ENCODE results near the gene TUBA8.

TUBA8 gene

DNA sequence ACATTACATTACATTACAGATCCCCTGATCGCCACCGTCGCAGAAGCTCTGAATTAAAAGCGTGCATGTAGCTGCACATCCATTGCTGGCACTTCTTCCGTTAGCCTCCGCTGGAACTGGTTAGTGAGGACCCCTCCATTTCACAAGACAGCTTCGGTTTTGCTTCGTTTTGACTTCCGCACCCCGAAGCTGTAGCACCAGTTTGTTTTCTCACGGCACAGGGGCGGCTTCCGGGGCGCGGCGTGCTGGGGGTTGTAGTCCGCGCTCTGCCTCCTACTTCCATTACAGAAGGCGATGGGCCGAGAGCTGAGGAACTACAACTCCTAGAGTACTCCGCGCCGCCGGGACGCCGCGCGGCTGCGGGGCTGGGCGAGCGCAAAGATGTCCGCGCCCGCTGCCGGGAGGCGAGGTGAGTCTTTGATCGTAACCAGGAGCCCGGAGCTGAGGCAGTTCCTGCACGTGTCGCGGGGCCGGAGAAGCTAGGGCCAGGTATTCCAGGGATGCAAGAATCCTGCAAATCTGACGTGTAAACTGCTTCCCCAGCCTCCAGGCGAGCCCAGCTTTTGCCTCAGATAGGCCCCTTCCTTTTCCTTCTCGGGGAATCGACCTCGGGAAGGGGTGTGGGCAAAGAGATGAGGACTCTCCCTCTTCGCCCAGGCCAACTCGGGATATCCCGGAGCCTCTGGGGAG lies 32.8 kb upstream of the TUBA8 start, which contains the start of gene PEX26:
PEX26 (plus strand) TSS at position 352 of the 690 bp plus-strand sequence. CDS start 387 bp downstream, outside the sequence.
- TF ChIP-seq ZC3H10 (CRISPR knock-in tag; IDR thresholded peaks at IDR 0.05), result no peak
- TF ChIP-seq ZFP3 (CRISPR knock-in tag; IDR thresholded peaks at IDR 0.05), result no peak
- TF ChIP-seq TOX (CRISPR knock-in tag; IDR thresholded peaks at IDR 0.05; ENCODE audit: borderline replicate concordance), result no peak
- TF ChIP-seq ZNF565 (CRISPR knock-in tag; conservative IDR thresholded peaks at IDR 0.05; ENCODE audit: low read depth), result no peak
- no peak for TF ChIP-seq OSR1 (CRISPR knock-in tag; IDR thresholded peaks at IDR 0.05)
- TF ChIP-seq, protein P1, sequence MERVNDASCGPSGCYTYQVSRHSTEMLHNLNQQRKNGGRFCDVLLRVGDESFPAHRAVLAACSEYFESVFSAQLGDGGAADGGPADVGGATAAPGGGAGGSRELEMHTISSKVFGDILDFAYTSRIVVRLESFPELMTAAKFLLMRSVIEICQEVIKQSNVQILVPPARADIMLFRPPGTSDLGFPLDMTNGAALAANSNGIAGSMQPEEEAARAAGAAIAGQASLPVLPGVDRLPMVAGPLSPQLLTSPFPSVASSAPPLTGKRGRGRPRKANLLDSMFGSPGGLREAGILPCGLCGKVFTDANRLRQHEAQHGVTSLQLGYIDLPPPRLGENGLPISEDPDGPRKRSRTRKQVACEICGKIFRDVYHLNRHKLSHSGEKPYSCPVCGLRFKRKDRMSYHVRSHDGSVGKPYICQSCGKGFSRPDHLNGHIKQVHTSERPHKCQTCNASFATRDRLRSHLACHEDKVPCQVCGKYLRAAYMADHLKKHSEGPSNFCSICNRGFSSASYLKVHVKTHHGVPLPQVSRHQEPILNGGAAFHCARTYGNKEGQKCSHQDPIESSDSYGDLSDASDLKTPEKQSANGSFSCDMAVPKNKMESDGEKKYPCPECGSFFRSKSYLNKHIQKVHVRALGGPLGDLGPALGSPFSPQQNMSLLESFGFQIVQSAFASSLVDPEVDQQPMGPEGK (CRISPR knock-in tag; IDR thresholded peaks at IDR 0.05; ENCODE audit: borderline replicate concordance), result no peak
- no peak for TF ChIP-seq PPARA (CRISPR knock-in tag; IDR thresholded peaks at IDR 0.05; ENCODE audit: borderline replicate concordance)
- TF ChIP-seq, protein P2, sequence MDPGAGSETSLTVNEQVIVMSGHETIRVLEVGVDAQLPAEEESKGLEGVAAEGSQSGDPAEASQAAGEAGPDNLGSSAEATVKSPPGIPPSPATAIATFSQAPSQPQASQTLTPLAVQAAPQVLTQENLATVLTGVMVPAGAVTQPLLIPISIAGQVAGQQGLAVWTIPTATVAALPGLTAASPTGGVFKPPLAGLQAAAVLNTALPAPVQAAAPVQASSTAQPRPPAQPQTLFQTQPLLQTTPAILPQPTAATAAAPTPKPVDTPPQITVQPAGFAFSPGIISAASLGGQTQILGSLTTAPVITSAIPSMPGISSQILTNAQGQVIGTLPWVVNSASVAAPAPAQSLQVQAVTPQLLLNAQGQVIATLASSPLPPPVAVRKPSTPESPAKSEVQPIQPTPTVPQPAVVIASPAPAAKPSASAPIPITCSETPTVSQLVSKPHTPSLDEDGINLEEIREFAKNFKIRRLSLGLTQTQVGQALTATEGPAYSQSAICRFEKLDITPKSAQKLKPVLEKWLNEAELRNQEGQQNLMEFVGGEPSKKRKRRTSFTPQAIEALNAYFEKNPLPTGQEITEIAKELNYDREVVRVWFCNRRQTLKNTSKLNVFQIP (CRISPR knock-in tag; IDR thresholded peaks at IDR 0.05; ENCODE audit: borderline replicate concordance, low read depth), result no peak
- TF ChIP-seq ISL1 (CRISPR knock-in tag; IDR thresholded peaks at IDR 0.05), result no peak
- ATAC-seq, result peak; percentile 98

DNA sequence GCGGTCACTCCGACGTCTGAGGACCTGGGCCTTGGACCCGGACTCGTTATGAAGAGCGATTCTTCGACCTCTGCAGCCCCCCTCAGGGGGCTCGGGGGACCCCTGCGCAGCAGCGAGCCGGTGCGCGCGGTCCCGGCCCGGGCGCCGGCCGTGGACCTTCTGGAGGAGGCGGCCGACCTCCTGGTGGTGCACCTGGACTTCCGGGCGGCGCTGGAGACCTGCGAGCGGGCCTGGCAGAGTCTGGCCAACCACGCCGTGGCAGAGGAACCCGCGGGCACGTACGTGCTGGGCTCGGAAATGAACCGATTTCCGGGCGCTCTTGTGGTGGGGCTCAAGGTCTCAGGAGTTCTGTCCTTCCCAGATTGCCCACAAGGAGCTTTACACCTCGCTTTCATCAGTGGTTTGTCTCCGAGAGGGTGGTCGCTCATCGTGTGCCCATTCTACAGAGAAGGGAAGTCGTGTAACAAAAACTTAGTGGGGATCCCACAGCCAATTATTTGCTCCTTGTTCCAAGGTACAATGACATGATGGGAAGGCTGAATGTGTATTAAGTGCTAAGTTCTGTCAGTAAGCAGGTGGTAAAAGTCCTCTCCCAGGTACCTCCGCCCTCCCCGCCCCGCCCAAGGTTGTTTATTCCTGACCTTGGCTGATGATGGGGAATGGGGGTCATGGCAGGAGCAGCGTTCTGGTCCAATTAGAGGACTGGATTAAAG lies 32.1 kb upstream of the TUBA8 start:
- TF ChIP-seq SNAI2 (CRISPR knock-in tag; IDR thresholded peaks at IDR 0.05) (no peak), GLIS3 (CRISPR knock-in tag; IDR thresholded peaks at IDR 0.05) (no peak), RARB (CRISPR knock-in tag; IDR thresholded peaks at IDR 0.05) (no peak), ZC3H10 (CRISPR knock-in tag; IDR thresholded peaks at IDR 0.05) (no peak), ZNF8 (CRISPR knock-in tag; IDR thresholded peaks at IDR 0.05) (no peak), ESRRG (CRISPR knock-in tag; IDR thresholded peaks at IDR 0.05) (no peak), PPARA (CRISPR knock-in tag; IDR thresholded peaks at IDR 0.05; ENCODE audit: borderline replicate concordance) (no peak), TOX (CRISPR knock-in tag; IDR thresholded peaks at IDR 0.05; ENCODE audit: borderline replicate concordance) (no peak), TCF4 (CRISPR knock-in tag; IDR thresholded peaks at IDR 0.05; ENCODE audit: borderline replicate concordance) (no peak), ZFP30 (CRISPR knock-in tag; IDR thresholded peaks at IDR 0.05) (no peak), ISL1 (CRISPR knock-in tag; IDR thresholded peaks at IDR 0.05) (no peak), ZNF565 (CRISPR knock-in tag; conservative IDR thresholded peaks at IDR 0.05; ENCODE audit: low read depth) (no peak), BACH2 (CRISPR knock-in tag; IDR thresholded peaks at IDR 0.05; ENCODE audit: borderline replicate concordance) (no peak), OSR1 (CRISPR knock-in tag; IDR thresholded peaks at IDR 0.05) (no peak), ZFP3 (CRISPR knock-in tag; IDR thresholded peaks at IDR 0.05) (no peak), CSDC2 (CRISPR knock-in tag; IDR thresholded peaks at IDR 0.05) (no peak), ARNTL (CRISPR knock-in tag; IDR thresholded peaks at IDR 0.05; ENCODE audit: borderline replicate concordance, low read depth) (no peak)
- TF ChIP-seq, protein P3, sequence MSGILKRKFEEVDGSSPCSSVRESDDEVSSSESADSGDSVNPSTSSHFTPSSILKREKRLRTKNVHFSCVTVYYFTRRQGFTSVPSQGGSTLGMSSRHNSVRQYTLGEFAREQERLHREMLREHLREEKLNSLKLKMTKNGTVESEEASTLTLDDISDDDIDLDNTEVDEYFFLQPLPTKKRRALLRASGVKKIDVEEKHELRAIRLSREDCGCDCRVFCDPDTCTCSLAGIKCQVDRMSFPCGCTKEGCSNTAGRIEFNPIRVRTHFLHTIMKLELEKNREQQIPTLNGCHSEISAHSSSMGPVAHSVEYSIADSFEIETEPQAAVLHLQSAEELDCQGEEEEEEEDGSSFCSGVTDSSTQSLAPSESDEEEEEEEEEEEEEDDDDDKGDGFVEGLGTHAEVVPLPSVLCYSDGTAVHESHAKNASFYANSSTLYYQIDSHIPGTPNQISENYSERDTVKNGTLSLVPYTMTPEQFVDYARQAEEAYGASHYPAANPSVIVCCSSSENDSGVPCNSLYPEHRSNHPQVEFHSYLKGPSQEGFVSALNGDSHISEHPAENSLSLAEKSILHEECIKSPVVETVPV (CRISPR knock-in tag; IDR thresholded peaks at IDR 0.05), result no peak
- TF ChIP-seq, protein P4, sequence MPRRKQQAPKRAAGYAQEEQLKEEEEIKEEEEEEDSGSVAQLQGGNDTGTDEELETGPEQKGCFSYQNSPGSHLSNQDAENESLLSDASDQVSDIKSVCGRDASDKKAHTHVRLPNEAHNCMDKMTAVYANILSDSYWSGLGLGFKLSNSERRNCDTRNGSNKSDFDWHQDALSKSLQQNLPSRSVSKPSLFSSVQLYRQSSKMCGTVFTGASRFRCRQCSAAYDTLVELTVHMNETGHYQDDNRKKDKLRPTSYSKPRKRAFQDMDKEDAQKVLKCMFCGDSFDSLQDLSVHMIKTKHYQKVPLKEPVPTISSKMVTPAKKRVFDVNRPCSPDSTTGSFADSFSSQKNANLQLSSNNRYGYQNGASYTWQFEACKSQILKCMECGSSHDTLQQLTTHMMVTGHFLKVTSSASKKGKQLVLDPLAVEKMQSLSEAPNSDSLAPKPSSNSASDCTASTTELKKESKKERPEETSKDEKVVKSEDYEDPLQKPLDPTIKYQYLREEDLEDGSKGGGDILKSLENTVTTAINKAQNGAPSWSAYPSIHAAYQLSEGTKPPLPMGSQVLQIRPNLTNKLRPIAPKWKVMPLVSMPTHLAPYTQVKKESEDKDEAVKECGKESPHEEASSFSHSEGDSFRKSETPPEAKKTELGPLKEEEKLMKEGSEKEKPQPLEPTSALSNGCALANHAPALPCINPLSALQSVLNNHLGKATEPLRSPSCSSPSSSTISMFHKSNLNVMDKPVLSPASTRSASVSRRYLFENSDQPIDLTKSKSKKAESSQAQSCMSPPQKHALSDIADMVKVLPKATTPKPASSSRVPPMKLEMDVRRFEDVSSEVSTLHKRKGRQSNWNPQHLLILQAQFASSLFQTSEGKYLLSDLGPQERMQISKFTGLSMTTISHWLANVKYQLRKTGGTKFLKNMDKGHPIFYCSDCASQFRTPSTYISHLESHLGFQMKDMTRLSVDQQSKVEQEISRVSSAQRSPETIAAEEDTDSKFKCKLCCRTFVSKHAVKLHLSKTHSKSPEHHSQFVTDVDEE (CRISPR knock-in tag; IDR thresholded peaks at IDR 0.05), result no peak
- TF ChIP-seq, protein P1 (CRISPR knock-in tag; IDR thresholded peaks at IDR 0.05; ENCODE audit: borderline replicate concordance), result no peak
- peak; percentile 38 for ATAC-seq
